ENCODE data around the gene BARX2. TPM values are rescaled to one million over a fixed set of nuclear protein-coding genes. Genes with fewer than 3 reads are reported as not detected.

Gene BARX2
- total and polyA plus RNA-seq, 12 donors: 0.07 TPM; not detected in 11

- 69 to 83% (median 78%) methylated on average over 7 of the region's 7 CpGs for WGBS, 4 donors
- intact Hi-C loops (cut with DNase I): loop anchor here in 1 of 2 donors (5.0 kb wide), 1 partner anchor 370 kb away; no protein-coding TSS in a partner anchor
- Histone ChIP-seq H3K27me3 (peaks cover 58% of the 10 kb centered on the region), H3K36me3 (replicated peaks in 1 of 2) (no peaks in the 10 kb centered on the region), H3K27ac (no peak overlapping the region), H3K9me3 (replicated peaks in 1 of 3) (no peaks in the 10 kb centered on the region), H3K4me3 (no peak overlapping the region), H3K4me1 (replicated peaks in 1 of 2) (peaks cover 19 to 25% of the 10 kb centered on the region in 2 donors)
- no peak for TF ChIP-seq CTCF (IDR thresholded peaks at IDR 0.05)
- no peak for TF ChIP-seq POLR2A (IDR thresholded peaks at IDR 0.05)
- DNase-seq: no peak
Measured at GRCh38 chr11:129377739-129378138, 2.1 kb downstream of the BARX2 start.

- no peaks in the 10 kb centered on the region for H3K9me3 ChIP-seq (replicated peaks in 1 of 3)
- H3K4me1 ChIP-seq (replicated peaks in 1 of 2): peaks cover 1 to 3% of the 10 kb centered on the region in 2 donors
- H3K27ac ChIP-seq: no peak overlapping the region
- TF ChIP-seq POLR2A (IDR thresholded peaks at IDR 0.05): no peak
- TF ChIP-seq CTCF (IDR thresholded peaks at IDR 0.05): no peak
- WGBS, 4 donors: 51 to 62% (median 59%) methylated on average over 2 of the region's 2 CpGs
- H3K27me3 ChIP-seq: peaks cover 41% of the 10 kb centered on the region
- no peak for DNase-seq
- intact Hi-C loops (cut with DNase I): no loop called here
- no peaks in the 10 kb centered on the region for H3K36me3 ChIP-seq (replicated peaks in 1 of 2)
- H3K4me3 ChIP-seq: no peak overlapping the region
Measured at GRCh38 chr11:129380413-129380812, 4.8 kb downstream of the BARX2 start.

- Histone ChIP-seq H3K27ac (no peak overlapping the region), H3K9me3 (replicated peaks in 1 of 3) (no peaks in the 10 kb centered on the region), H3K4me1 (replicated peaks in 1 of 2) (no peaks in the 10 kb centered on the region), H3K27me3 (peaks cover 22% of the 10 kb centered on the region), H3K36me3 (replicated peaks in 1 of 2) (no peaks in the 10 kb centered on the region), H3K4me3 (no peak overlapping the region)
- intact Hi-C loops (cut with DNase I): no loop called here
- no peak for DNase-seq
- no peak for TF ChIP-seq CTCF (IDR thresholded peaks at IDR 0.05)
- TF ChIP-seq POLR2A (IDR thresholded peaks at IDR 0.05): no peak
- 76 to 88% (median 79%) methylated on average over 7 of the region's 7 CpGs for WGBS, 4 donors
Measured at GRCh38 chr11:129382583-129382982, 6.9 kb downstream of the BARX2 start.

- DNase-seq: no peak
- H3K27me3 ChIP-seq: peaks cover 17% of the 10 kb centered on the region
- H3K4me3 ChIP-seq: no peak overlapping the region
- TF ChIP-seq POLR2A (IDR thresholded peaks at IDR 0.05) (no peak), CTCF (IDR thresholded peaks at IDR 0.05) (no peak)
- no peak overlapping the region for H3K27ac ChIP-seq
- 50 to 68% (median 59%) methylated on average over 3 of the region's 3 CpGs for WGBS, 4 donors
- H3K4me1 ChIP-seq (replicated peaks in 1 of 2): no peaks in the 10 kb centered on the region
- intact Hi-C loops (cut with DNase I): no loop called here
- no peaks in the 10 kb centered on the region for H3K9me3 ChIP-seq (replicated peaks in 1 of 3)
- H3K36me3 ChIP-seq (replicated peaks in 1 of 2): no peaks in the 10 kb centered on the region
Measured at GRCh38 chr11:129383060-129383459, 7.4 kb downstream of the BARX2 start.

All from adrenal gland (tissue), 12 donors.